ENCODE measurements around the gene APOBEC3B. TPM values are rescaled to one million over a fixed set of nuclear protein-coding genes. Genes with fewer than 3 reads are reported as not detected.
A peak's percentile ranks its signal among the peaks of the same experiment; 100 is the strongest.
"Not testable (repeated sequence)": the region's sequence is repeated elsewhere in the genome, so short reads cannot be mapped to it uniquely, and the experiment has no call there.

The APOBEC3B gene
- total and polyA plus RNA-seq, 2 donors from 2014 or later: 1.0 to 2.7 TPM

GRCh38 chr22:39039306-39040126 lies 57.4 kb downstream of the APOBEC3B start:
- Histone ChIP-seq H3K36me3 (ENCODE audit: control insufficient read depth in 2 of 3, insufficient read depth in 3 of 3, low read length in 3 of 3) (no peaks in the 10 kb centered on the region), H3K27me3 (ENCODE audit: control insufficient read depth, insufficient read depth, low read length) (no peaks in the 10 kb centered on the region), H3K4me1 (ENCODE audit: control insufficient read depth in 2 of 3, insufficient read depth in 2 of 3, low read depth in 1 of 3, low read length in 3 of 3) (peaks cover 0 to 5% (median 4%) of the 10 kb centered on the region in 3 donors), H3K4me3 (ENCODE audit: low read length in 3 of 3) (no peak overlapping the region), H3K27ac (ENCODE audit: low read depth in 2 of 2, low read length in 2 of 2) (no peak overlapping the region), H3K9me3 (ENCODE audit: control insufficient read depth in 2 of 3, insufficient read depth in 1 of 3, low read length in 3 of 3) (no peaks in the 10 kb centered on the region), H3K9ac (ENCODE audit: low read length in 3 of 3) (no peak overlapping the region)
- no peak for FAIRE-seq
- intact Hi-C loops (cut with DNase I): no loop called here
- no peak for TF ChIP-seq CTCF (IDR thresholded peaks at IDR 0.05; ENCODE audit: borderline replicate concordance, extremely low read depth, insufficient read depth)
- DNase-seq: peak in 1 of 5 donors; percentile 30

GRCh38 chr22:39040155-39040537 lies 58.0 kb downstream of the APOBEC3B start:
- H3K9me3 ChIP-seq (ENCODE audit: control insufficient read depth in 2 of 3, insufficient read depth in 1 of 3, low read length in 3 of 3); DNase-seq; H3K4me1 ChIP-seq (ENCODE audit: control insufficient read depth in 2 of 3, insufficient read depth in 2 of 3, low read depth in 1 of 3, low read length in 3 of 3); H3K27ac ChIP-seq (ENCODE audit: low read depth in 2 of 2, low read length in 2 of 2); H3K9ac ChIP-seq (ENCODE audit: low read length in 3 of 3); H3K27me3 ChIP-seq (ENCODE audit: control insufficient read depth, insufficient read depth, low read length); H3K36me3 ChIP-seq (ENCODE audit: control insufficient read depth in 2 of 3, insufficient read depth in 3 of 3, low read length in 3 of 3); intact Hi-C loops (cut with DNase I); FAIRE-seq: not testable (repeated sequence)
- peak overlapping the region in 1 of 3 donors; percentile 69 for H3K4me3 ChIP-seq (ENCODE audit: low read length in 3 of 3)

GRCh38 chr22:39040538-39041296 lies 58.6 kb downstream of the APOBEC3B start, which contains the start of gene APOBEC3F:
APOBEC3F (plus strand) TSS chr22:39040864; CDS start chr22:39040961, 97 bp downstream.
- FAIRE-seq; H3K27me3 ChIP-seq (ENCODE audit: control insufficient read depth, insufficient read depth, low read length); H3K4me1 ChIP-seq (ENCODE audit: control insufficient read depth in 2 of 3, insufficient read depth in 2 of 3, low read depth in 1 of 3, low read length in 3 of 3); H3K9me3 ChIP-seq (ENCODE audit: control insufficient read depth in 2 of 3, insufficient read depth in 1 of 3, low read length in 3 of 3); H3K36me3 ChIP-seq (ENCODE audit: control insufficient read depth in 2 of 3, insufficient read depth in 3 of 3, low read length in 3 of 3); intact Hi-C loops (cut with DNase I): not testable (repeated sequence)
- peak within 1 kb of the TSS; percentile 49 to 69 (median 62) for H3K4me3 ChIP-seq (ENCODE audit: low read length in 3 of 3)
- peak within 1 kb of the TSS; percentile 34 to 76 for H3K27ac ChIP-seq (ENCODE audit: low read depth in 2 of 2, low read length in 2 of 2)
- peak; percentile 65 to 84 (median 70) for DNase-seq
- H3K9ac ChIP-seq (ENCODE audit: low read length in 3 of 3): peak within 1 kb of the TSS; percentile 22 to 85 (median 60)

GRCh38 chr22:39041908-39042307 lies 59.8 kb downstream of the APOBEC3B start:
- no peaks in the 10 kb centered on the region for H3K27me3 ChIP-seq (ENCODE audit: control insufficient read depth, insufficient read depth, low read length)
- H3K9me3 ChIP-seq (ENCODE audit: control insufficient read depth in 2 of 3, insufficient read depth in 1 of 3, low read length in 3 of 3): no peaks in the 10 kb centered on the region
- TF ChIP-seq CTCF (IDR thresholded peaks at IDR 0.05; ENCODE audit: borderline replicate concordance, extremely low read depth, insufficient read depth): no peak
- intact Hi-C loops (cut with DNase I): no loop called here
- no peak for FAIRE-seq
- H3K27ac ChIP-seq (ENCODE audit: low read depth in 2 of 2, low read length in 2 of 2): no peak overlapping the region
- H3K4me3 ChIP-seq (ENCODE audit: low read length in 3 of 3): no peak overlapping the region
- H3K36me3 ChIP-seq (ENCODE audit: control insufficient read depth in 2 of 3, insufficient read depth in 3 of 3, low read length in 3 of 3): no peaks in the 10 kb centered on the region
- H3K9ac ChIP-seq (ENCODE audit: low read length in 3 of 3): no peak overlapping the region
- peaks cover 0 to 5% (median 4%) of the 10 kb centered on the region in 3 donors for H3K4me1 ChIP-seq (ENCODE audit: control insufficient read depth in 2 of 3, insufficient read depth in 2 of 3, low read depth in 1 of 3, low read length in 3 of 3)
- no peak for DNase-seq

Other genes with a start within 250 kb of the APOBEC3B start
- gene SUN2, start 226.3 kb upstream of the APOBEC3B start, total RNA-seq: 199 TPM
- gene SUN2, start 226.3 kb upstream of the APOBEC3B start, polyA plus RNA-seq (ENCODE audit: insufficient read depth, low read depth, low replicate concordance): 41.7 TPM
- 26.5 TPM for gene DNAL4, start 188.2 kb upstream of the APOBEC3B start, total RNA-seq
- gene DNAL4, start 188.2 kb upstream of the APOBEC3B start, polyA plus RNA-seq (ENCODE audit: insufficient read depth, low read depth, low replicate concordance): 39.7 TPM
- 12.5 TPM for gene NPTXR, start 138.3 kb upstream of the APOBEC3B start, total RNA-seq
- gene NPTXR, start 138.3 kb upstream of the APOBEC3B start, polyA plus RNA-seq (ENCODE audit: insufficient read depth, low read depth, low replicate concordance): 1.1 TPM
- gene CBX6, start 110.1 kb upstream of the APOBEC3B start, total RNA-seq: 113 TPM
- 24.9 TPM for gene CBX6, start 110.1 kb upstream of the APOBEC3B start, polyA plus RNA-seq (ENCODE audit: insufficient read depth, low read depth, low replicate concordance)
- 1.2 TPM for gene APOBEC3A, start 24.7 kb upstream of the APOBEC3B start, total RNA-seq
- not detected for gene APOBEC3A, start 24.7 kb upstream of the APOBEC3B start, polyA plus RNA-seq (ENCODE audit: insufficient read depth, low read depth, low replicate concordance)
- gene APOBEC3C, start 31.9 kb downstream of the APOBEC3B start, total RNA-seq: 19.8 TPM
- gene APOBEC3C, start 31.9 kb downstream of the APOBEC3B start, polyA plus RNA-seq (ENCODE audit: insufficient read depth, low read depth, low replicate concordance): 9.5 TPM
- gene APOBEC3D, start 38.8 kb downstream of the APOBEC3B start, total RNA-seq: 4.3 TPM
- gene APOBEC3D, start 38.8 kb downstream of the APOBEC3B start, polyA plus RNA-seq (ENCODE audit: insufficient read depth, low read depth, low replicate concordance): 1.7 TPM
- gene APOBEC3F, start 58.5 kb downstream of the APOBEC3B start, total RNA-seq: 16.3 TPM
- 6.9 TPM for gene APOBEC3F, start 58.5 kb downstream of the APOBEC3B start, polyA plus RNA-seq (ENCODE audit: insufficient read depth, low read depth, low replicate concordance)
- gene APOBEC3G, start 94.9 kb downstream of the APOBEC3B start, total RNA-seq: 12.5 TPM
- 4.8 TPM for gene APOBEC3G, start 94.9 kb downstream of the APOBEC3B start, polyA plus RNA-seq (ENCODE audit: insufficient read depth, low read depth, low replicate concordance)
- gene APOBEC3H, start 114.9 kb downstream of the APOBEC3B start, total RNA-seq: 0.79 TPM
- not detected for gene APOBEC3H, start 114.9 kb downstream of the APOBEC3B start, polyA plus RNA-seq (ENCODE audit: insufficient read depth, low read depth, low replicate concordance)
- 65.2 TPM for gene CBX7, start 170.3 kb downstream of the APOBEC3B start, total RNA-seq
- 39.3 TPM for gene CBX7, start 170.3 kb downstream of the APOBEC3B start, polyA plus RNA-seq (ENCODE audit: insufficient read depth, low read depth, low replicate concordance)